Measurements from ENCODE around the gene CTDP1. TPM values are rescaled to one million over a fixed set of nuclear protein-coding genes. Genes with fewer than 3 reads are reported as not detected.

Gene CTDP1
- total RNA-seq, 1 experiment from 2014 or later: 33.7 TPM

- Histone ChIP-seq H3K14ac (ENCODE audit: insufficient read depth, low read length) (no peak overlapping the region), H2AFZ (ENCODE audit: low read length) (no peak overlapping the region), H4K20me1 (ENCODE audit: control insufficient read depth, insufficient read depth, insufficient read length) (no peaks in the 10 kb centered on the region), H3K79me2 (ENCODE audit: insufficient read depth, low read length) (no peaks in the 10 kb centered on the region), H2BK5ac (ENCODE audit: insufficient read length, low read length) (no peak overlapping the region), H3K18ac (ENCODE audit: insufficient read length, low read depth, low read length) (no peak overlapping the region), H3K4ac (ENCODE audit: low read depth, low read length) (no peak overlapping the region), H2BK15ac (ENCODE audit: low read depth, low read length) (no peak overlapping the region), H3K23ac (ENCODE audit: insufficient read length, low read depth, low read length) (no peak overlapping the region), H3K9ac (ENCODE audit: extremely low read depth, insufficient read length, low read length) (no peak overlapping the region), H2BK20ac (ENCODE audit: low read depth, low read length, poor library complexity, severe bottlenecking) (no peak overlapping the region), H3K56ac (ENCODE audit: insufficient read length, low read depth, low read length) (no peak overlapping the region), H2BK12ac (ENCODE audit: insufficient read length, low read depth, low read length) (no peak overlapping the region), H3K4me2 (ENCODE audit: insufficient read depth, insufficient read length, low read length) (no peak overlapping the region), H4K5ac (ENCODE audit: insufficient read length, low read depth, low read length) (no peak overlapping the region), H3K9me3 (ENCODE audit: control insufficient read depth, low read depth, low read length) (no peaks in the 10 kb centered on the region), H4K91ac (ENCODE audit: insufficient read length, low read depth, low read length) (no peak overlapping the region), H3K79me1 (ENCODE audit: insufficient read depth, low read depth, low read length, poor library complexity, severe bottlenecking) (no peaks in the 10 kb centered on the region), H3K27me3 (ENCODE audit: insufficient read depth, low read length) (no peaks in the 10 kb centered on the region), H3T11ph (ENCODE audit: low read length) (no peak overlapping the region), H2BK120ac (ENCODE audit: low read depth, low read length, poor library complexity, severe bottlenecking) (no peak overlapping the region), H3K4me1 (ENCODE audit: insufficient read depth, low read length) (no peaks in the 10 kb centered on the region), H4K8ac (replicated peaks; ENCODE audit: insufficient read length, low read depth, low read length) (no peak overlapping the region), H3K27ac (ENCODE audit: insufficient read length, low read depth, low read length) (no peak overlapping the region), H3K23me2 (ENCODE audit: insufficient read length, low read depth, low read length, poor library complexity, severe bottlenecking) (no peaks in the 10 kb centered on the region), H2AK5ac (ENCODE audit: insufficient read length, low read length) (no peak overlapping the region)
- H3K27me3 Mint-ChIP-seq (ENCODE audit: low read depth): no peaks in the 10 kb centered on the region; the same call in 1 of the 2 replicates
- no peaks in the 10 kb centered on the region; a peak in 2 of 5 replicates for H3K9me3 Mint-ChIP-seq
- H3K4me1 Mint-ChIP-seq: peaks cover 0 to 4% of the 10 kb centered on the region in 2 experiments; a peak in 1 of 4 replicates
- no peak for TF ChIP-seq CTCF (conservative IDR thresholded peaks at IDR 0.05)
- H3K4me3 Mint-ChIP-seq: no peak overlapping the region
- no CpG with 5 or more reads among the region's 21 CpGs for WGBS (ENCODE audit: extremely low coverage, insufficient read length, low lambda C conversion rate)
- DNase-seq: no peak
- H3K36me3 Mint-ChIP-seq (ENCODE audit: insufficient read depth in 1 of 3, low read depth in 3 of 3): no peaks in the 10 kb centered on the region
- H3K27ac Mint-ChIP-seq: no peak overlapping the region
Measured at GRCh38 chr18:79645291-79645983, 34.2 kb upstream of the CTDP1 start.

All from H9 (cell line).